H9 (cell line): ENCODE results near the gene GFPT2. TPM values are rescaled to one million over a fixed set of nuclear protein-coding genes. Genes with fewer than 3 reads are reported as not detected.

ENCODE experiments used
- DNase-seq: peaks from one replicate; pipeline ENCODE4 v3.0.0-alpha.2; 2017
- H2AFZ ChIP-seq: one replicate; pipeline ENCODE4 v1.6.1; 2013; ENCODE audit warnings: mild to moderate bottlenecking, low read length, control low read depth, moderate library complexity
- H2AK5ac ChIP-seq: 2 replicates; pipeline ENCODE4 v1.6.1; 2013; ENCODE audit warnings: low read length, control low read depth, mixed read lengths; ENCODE audit not compliant: insufficient read length
- H2BK120ac ChIP-seq: one replicate; pipeline ENCODE4 v1.6.1; 2013; ENCODE audit warnings: low read depth, mild to moderate bottlenecking, low read length, control low read depth, inconsistent platforms; ENCODE audit not compliant: poor library complexity, severe bottlenecking
- H2BK12ac ChIP-seq: 2 replicates; pipeline ENCODE4 v1.6.1; 2013; ENCODE audit warnings: low read length, control low read depth, mixed read lengths, low read depth; ENCODE audit not compliant: insufficient read length
- H2BK15ac ChIP-seq: 2 replicates; pipeline ENCODE4 v1.6.1; 2013; ENCODE audit warnings: low read depth, low read length, control low read depth
- H2BK20ac ChIP-seq: one replicate; pipeline ENCODE4 v1.6.1; 2013; ENCODE audit warnings: low read depth, mild to moderate bottlenecking, low read length, control low read depth, inconsistent platforms; ENCODE audit not compliant: poor library complexity, severe bottlenecking
- H2BK5ac ChIP-seq: 2 replicates; pipeline ENCODE4 v1.6.1; 2013; ENCODE audit warnings: low read length, control low read depth, mixed read lengths; ENCODE audit not compliant: insufficient read length
- H3K14ac ChIP-seq: 2 replicates; pipeline ENCODE4 v1.6.1; 2013; ENCODE audit warnings: low read length, control low read depth; ENCODE audit not compliant: insufficient read depth
- H3K18ac ChIP-seq: 2 replicates; pipeline ENCODE4 v1.6.1; 2013; ENCODE audit warnings: low read depth, mild to moderate bottlenecking, mixed read lengths, low read length, control low read depth; ENCODE audit not compliant: insufficient read length
- H3K23ac ChIP-seq: 2 replicates; pipeline ENCODE4 v1.6.1; 2013; ENCODE audit warnings: low read length, control low read depth, mixed read lengths, low read depth; ENCODE audit not compliant: insufficient read length
- H3K23me2 ChIP-seq: 2 replicates; pipeline ENCODE4 v1.6.1; 2013; ENCODE audit warnings: low read depth, mild to moderate bottlenecking, mixed read lengths, low read length, control low read depth; ENCODE audit not compliant: insufficient read length, poor library complexity, severe bottlenecking
- H3K27ac ChIP-seq: 2 replicates; pipeline ENCODE4 v1.5.1; 2013; ENCODE audit warnings: low read length, control low read depth, mixed read lengths, low read depth; ENCODE audit not compliant: insufficient read length
- H3K27me3 ChIP-seq: 2 replicates; pipeline ENCODE4 v1.6.1; 2013; ENCODE audit warnings: low read length, control low read depth, inconsistent platforms; ENCODE audit not compliant: insufficient read depth
- H3K4ac ChIP-seq: 2 replicates; pipeline ENCODE4 v1.6.1; 2013; ENCODE audit warnings: low read depth, mild to moderate bottlenecking, control low read depth, inconsistent platforms, low read length, moderate library complexity
- H3K4me1 ChIP-seq: 2 replicates; pipeline ENCODE4 v1.6.1; 2013; ENCODE audit warnings: low read length, control low read depth, inconsistent platforms; ENCODE audit not compliant: insufficient read depth
- H3K4me2 ChIP-seq: 2 replicates; pipeline ENCODE4 v1.6.1; 2013; ENCODE audit warnings: low read length, control low read depth, mixed read lengths; ENCODE audit not compliant: insufficient read length, insufficient read depth
- H3K56ac ChIP-seq: 2 replicates; pipeline ENCODE4 v1.6.1; 2013; ENCODE audit warnings: low read depth, mild to moderate bottlenecking, mixed read lengths, low read length, control low read depth; ENCODE audit not compliant: insufficient read length
- H3K79me1 ChIP-seq: 2 replicates; pipeline ENCODE4 v1.6.1; 2013; ENCODE audit warnings: low read depth, mild to moderate bottlenecking, moderate library complexity, low read length, control low read depth, inconsistent platforms; ENCODE audit not compliant: insufficient read depth, poor library complexity, severe bottlenecking
- H3K79me2 ChIP-seq: 2 replicates; pipeline ENCODE4 v1.6.1; 2013; ENCODE audit warnings: low read length, control low read depth, inconsistent platforms; ENCODE audit not compliant: insufficient read depth
- H3K9ac ChIP-seq: 2 replicates; pipeline ENCODE4 v1.6.1; 2013; ENCODE audit warnings: low read length, control low read depth, mixed read lengths; ENCODE audit not compliant: insufficient read length; ENCODE audit errors: extremely low read depth
- H3K9me3 ChIP-seq: one replicate; pipeline ENCODE4 v1.6.1; 2013; ENCODE audit warnings: low read depth, low read length, inconsistent platforms; ENCODE audit not compliant: control insufficient read depth
- H3T11ph ChIP-seq: one replicate; pipeline ENCODE4 v1.6.1; 2013; ENCODE audit warnings: mild to moderate bottlenecking, low read length, control low read depth, inconsistent platforms
- H4K20me1 ChIP-seq: one replicate; pipeline ENCODE4 v1.6.1; 2013; ENCODE audit not compliant: control insufficient read depth, insufficient read length, insufficient read depth
- H4K5ac ChIP-seq: 2 replicates; pipeline ENCODE4 v1.6.1; 2013; ENCODE audit warnings: low read depth, mild to moderate bottlenecking, mixed read lengths, low read length, control low read depth; ENCODE audit not compliant: insufficient read length
- H4K8ac ChIP-seq: replicated peaks from 2 replicates; pipeline ENCODE4 v1.6.1; 2013; ENCODE audit warnings: low read length, control low read depth, mixed read lengths, low read depth; ENCODE audit not compliant: insufficient read length
- H4K91ac ChIP-seq: 2 replicates; pipeline ENCODE4 v1.6.1; 2013; ENCODE audit warnings: low read depth, mild to moderate bottlenecking, moderate library complexity, mixed read lengths, low read length, control low read depth; ENCODE audit not compliant: insufficient read length
- H3K27ac Mint-ChIP-seq, 3 experiments: 2 replicates in 2 of 3; 3 replicates in 1 of 3; pipeline ENCODE4 v1.8.0; 2020 to 2021; ENCODE audit warnings: mixed read lengths in 3 of 3, mild to moderate bottlenecking in 1 of 3, moderate library complexity in 1 of 3
- H3K27me3 Mint-ChIP-seq: 2 replicates; pipeline ENCODE4 v1.8.0; 2021; ENCODE audit warnings: low read depth, mild to moderate bottlenecking, moderate library complexity, mixed read lengths
- H3K36me3 Mint-ChIP-seq, 3 experiments: 2 replicates in 2 of 3; 3 replicates in 1 of 3; pipeline ENCODE4 v1.8.0; 2020 to 2021; ENCODE audit warnings: low read depth in 3 of 3, mixed read lengths in 3 of 3; ENCODE audit not compliant: insufficient read depth in 1 of 3
- H3K4me1 Mint-ChIP-seq, 2 experiments: 2 replicates each; pipeline ENCODE4 v1.8.0; 2020; ENCODE audit warnings: mixed read lengths in 2 of 2
- H3K4me3 Mint-ChIP-seq, 2 experiments: 2 replicates in 1 of 2; 3 replicates in 1 of 2; pipeline ENCODE4 v1.8.0; 2020 to 2021; ENCODE audit warnings: mild to moderate bottlenecking in 2 of 2, mixed read lengths in 2 of 2, moderate library complexity in 1 of 2
- H3K9me3 Mint-ChIP-seq, 2 experiments: 2 replicates in 1 of 2; 3 replicates in 1 of 2; pipeline ENCODE4 v1.8.0; 2020; ENCODE audit warnings: mild to moderate bottlenecking in 2 of 2, mixed read lengths in 2 of 2, moderate library complexity in 1 of 2
- CTCF ChIP-seq: fragments of 200-600 bp; sonication (generic); conservative IDR thresholded peaks from 3 replicates; pipeline ENCODE4 v1.8.0; 2021; ENCODE audit warnings: antibody characterized with exemption, mild to moderate bottlenecking
- WGBS: extraction: QIAGEN DNeasy Blood & Tissue Kit; methylation state at CpG from one replicate; pipeline ENCODE4 v1.1.7; 2013; ENCODE audit warnings: missing lambda C conversion rate, low lambda C conversion rate, mixed read lengths; ENCODE audit not compliant: insufficient read length; ENCODE audit errors: extremely low coverage; 5-methylcytosine and 5-hydroxymethylcytosine counted together
- total RNA-seq: library from RNA; stranded (reverse); gene quantifications from 2 replicates; pipeline ENCODE4 v1.2.1, GENCODE V29; 2021

The GFPT2 gene
- total RNA-seq, 1 experiment from 2014 or later: 89.8 TPM

- H3K36me3 Mint-ChIP-seq: peaks cover 72 to 78% (median 74%) of the 10 kb centered on the region in 3 experiments
- Histone ChIP-seq H2BK5ac (no peak overlapping the region), H2AK5ac (no peak overlapping the region), H4K20me1 (no peaks in the 10 kb centered on the region), H4K5ac (no peak overlapping the region), H2BK12ac (no peak overlapping the region), H3K79me1 (no peaks in the 10 kb centered on the region), H3K9me3 (no peaks in the 10 kb centered on the region), H3K23me2 (no peaks in the 10 kb centered on the region), H3K14ac (no peak overlapping the region; the same call in 1 of the 2 replicates), H2BK15ac (no peak overlapping the region), H3K56ac (no peak overlapping the region), H3K4me2 (no peak overlapping the region), H3K4ac (no peak overlapping the region), H2BK120ac (no peak overlapping the region), H4K91ac (no peak overlapping the region), H3K18ac (no peak overlapping the region), H2AFZ (no peak overlapping the region), H3K79me2 (peaks cover 3% of the 10 kb centered on the region; the same call in 1 of the 2 replicates), H3K9ac (no peak overlapping the region), H2BK20ac (no peak overlapping the region), H3K23ac (no peak overlapping the region), H3T11ph (no peak overlapping the region), H3K4me1 (peaks cover 7% of the 10 kb centered on the region), H3K27ac (no peak overlapping the region), H3K27me3 (no peaks in the 10 kb centered on the region), H4K8ac (no peak overlapping the region)
- peak overlapping the region; percentile 46 to 83 (median 77); a peak in 3 of 7 replicates for H3K27ac Mint-ChIP-seq
- H3K27me3 Mint-ChIP-seq: no peaks in the 10 kb centered on the region; the same call in 1 of the 2 replicates
- H3K9me3 Mint-ChIP-seq: peaks cover 3 to 7% of the 10 kb centered on the region in 2 experiments; a peak in 3 of 5 replicates
- no peak for DNase-seq
- H3K4me1 Mint-ChIP-seq: peaks cover 26 to 27% of the 10 kb centered on the region in 2 experiments
- WGBS: no CpG with 5 or more reads among the region's 19 CpGs
- no peak for TF ChIP-seq CTCF
- no peak overlapping the region for H3K4me3 Mint-ChIP-seq
Measured at GRCh38 chr5:180335614-180336233, 17.4 kb downstream of the GFPT2 start.
